LoVo (cell line): ENCODE data around the gene TMEM121.
A peak's percentile ranks its signal among the peaks of the same experiment; 100 is the strongest.

Source experiments
- DNase-seq: peaks from one replicate; pipeline ENCODE4 v3.0.0-alpha.2; 2016; ENCODE audit warnings: low spot score

The TMEM121 gene

DNA sequence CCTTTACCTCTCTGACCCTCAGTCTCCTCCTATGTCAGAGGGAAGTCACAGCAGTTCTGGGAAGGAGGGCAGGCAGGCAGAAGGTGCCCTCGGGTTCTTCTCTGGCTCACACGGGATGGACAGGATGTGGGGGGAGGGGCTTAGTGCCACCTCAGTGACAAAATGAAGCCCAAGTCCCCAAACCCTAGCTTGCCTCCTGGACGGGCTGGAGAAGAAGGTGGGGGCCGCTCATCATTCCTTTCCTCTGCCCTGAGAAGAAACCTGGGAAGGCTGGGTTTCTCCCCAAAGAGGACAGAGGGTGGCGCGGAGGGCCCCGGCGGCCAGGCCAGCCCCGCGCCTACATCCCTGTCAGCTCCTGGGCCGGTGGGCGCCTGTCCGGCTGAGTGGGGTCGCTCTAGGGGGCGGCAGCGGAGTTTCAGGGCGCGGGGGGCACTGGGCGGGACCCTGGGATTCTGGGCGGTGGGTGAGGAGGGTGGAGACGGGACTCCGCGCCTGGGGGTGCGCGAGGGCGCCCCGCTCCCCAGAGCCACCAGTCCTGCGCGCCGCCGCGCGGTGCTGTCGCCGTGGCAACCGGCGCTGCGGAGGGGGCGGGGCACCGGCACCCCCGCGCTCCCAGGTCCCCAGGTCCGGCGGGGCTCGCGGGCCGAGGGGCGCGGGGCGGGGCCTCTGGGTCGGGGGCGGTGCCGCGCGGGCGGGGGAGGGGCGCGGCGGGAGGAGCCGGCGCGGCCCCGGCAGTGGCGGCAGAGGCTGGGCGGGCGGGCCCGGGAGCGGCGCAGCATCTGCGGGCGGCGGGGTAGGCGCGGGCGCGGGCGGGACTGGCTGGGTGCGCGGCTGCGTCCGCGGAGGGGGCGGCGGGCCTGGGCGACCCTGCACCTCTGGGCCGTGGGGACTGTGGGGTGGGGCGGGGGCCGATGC lies at the start of gene TMEM121:
Gene TMEM121, plus strand, starts transcription at position 723 of the 915 bp plus-strand sequence. CDS start 2,252 bp downstream, outside the sequence.
- peak; percentile 30 for DNase-seq

DNA sequence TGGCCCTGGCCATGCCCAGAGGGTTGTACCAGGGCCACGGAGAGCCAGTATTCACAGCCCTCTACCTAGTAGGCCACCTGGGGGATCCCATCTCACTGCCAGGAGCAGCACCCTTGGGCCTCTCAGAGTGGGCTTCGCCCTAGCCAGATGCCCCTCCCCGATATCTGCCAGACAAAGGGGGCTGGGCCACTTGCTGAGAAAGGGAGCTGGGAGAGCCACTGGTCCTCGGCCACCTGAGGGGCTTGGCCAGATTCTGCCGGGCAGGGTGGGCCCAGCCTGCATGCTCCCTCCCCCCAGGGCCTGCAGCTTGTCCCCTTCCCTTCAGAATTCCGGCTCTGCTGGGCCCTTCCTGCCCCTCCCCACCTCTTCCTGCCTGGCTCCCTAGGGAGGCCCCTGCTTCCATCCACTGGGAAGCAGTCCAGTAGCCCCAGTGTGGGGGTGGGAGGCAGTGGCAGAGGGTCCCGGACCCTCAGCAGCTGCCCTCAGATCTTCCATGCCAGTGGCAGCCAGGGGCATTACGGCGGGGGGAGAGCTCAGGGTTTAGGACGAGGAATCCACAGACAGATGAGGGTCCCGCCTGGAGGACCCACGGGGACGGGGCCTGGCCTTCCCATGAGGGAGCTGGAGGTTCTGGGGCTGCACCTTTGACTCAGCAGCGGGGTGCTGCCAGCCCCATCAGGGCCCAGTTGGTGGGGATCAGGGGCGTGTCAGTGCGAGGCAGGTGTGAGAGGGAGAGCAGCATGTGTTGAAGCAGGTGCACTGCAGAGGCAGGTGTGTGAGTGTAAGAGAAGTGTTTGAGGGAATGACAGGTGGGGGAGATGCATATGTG lies 49.3 kb upstream of the TMEM121 start:
- no peak for DNase-seq

DNA sequence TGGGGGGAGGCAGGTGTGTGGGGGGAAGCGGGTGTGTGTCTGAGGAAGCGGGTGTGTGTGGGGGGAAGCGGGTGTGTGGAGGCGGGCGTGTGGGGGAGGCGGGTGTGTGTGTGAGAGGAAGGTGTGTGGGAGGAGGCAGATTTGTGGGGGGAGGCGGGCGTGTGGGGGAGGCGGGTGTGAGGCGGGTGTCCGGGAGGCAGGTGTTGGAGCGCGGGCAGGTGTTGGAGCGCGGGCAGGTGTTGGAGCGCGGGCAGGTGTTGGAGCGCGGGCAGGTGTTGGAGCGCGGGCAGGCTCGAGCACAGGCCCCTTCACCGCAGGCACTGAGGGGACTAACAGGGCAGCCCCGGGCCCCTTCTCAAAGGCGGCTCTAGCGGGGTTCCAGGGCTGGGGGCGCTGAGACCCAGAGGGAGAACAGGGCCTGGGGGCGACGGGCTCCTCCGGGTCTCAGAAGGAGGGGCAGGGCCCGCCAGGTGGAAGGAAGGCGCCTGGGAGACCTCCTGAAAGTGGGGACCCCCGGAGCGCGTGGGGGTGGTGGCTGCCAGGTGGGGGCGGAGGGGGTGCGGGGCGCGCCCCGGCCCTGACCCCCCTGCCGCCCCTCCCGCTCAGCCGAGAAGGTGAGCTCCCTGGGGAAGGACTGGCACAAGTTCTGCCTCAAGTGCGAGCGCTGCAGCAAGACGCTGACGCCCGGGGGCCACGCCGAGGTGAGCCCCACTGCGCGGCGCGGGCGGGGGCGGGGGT lies 48.6 kb upstream of the TMEM121 start:
- no peak for DNase-seq

DNA sequence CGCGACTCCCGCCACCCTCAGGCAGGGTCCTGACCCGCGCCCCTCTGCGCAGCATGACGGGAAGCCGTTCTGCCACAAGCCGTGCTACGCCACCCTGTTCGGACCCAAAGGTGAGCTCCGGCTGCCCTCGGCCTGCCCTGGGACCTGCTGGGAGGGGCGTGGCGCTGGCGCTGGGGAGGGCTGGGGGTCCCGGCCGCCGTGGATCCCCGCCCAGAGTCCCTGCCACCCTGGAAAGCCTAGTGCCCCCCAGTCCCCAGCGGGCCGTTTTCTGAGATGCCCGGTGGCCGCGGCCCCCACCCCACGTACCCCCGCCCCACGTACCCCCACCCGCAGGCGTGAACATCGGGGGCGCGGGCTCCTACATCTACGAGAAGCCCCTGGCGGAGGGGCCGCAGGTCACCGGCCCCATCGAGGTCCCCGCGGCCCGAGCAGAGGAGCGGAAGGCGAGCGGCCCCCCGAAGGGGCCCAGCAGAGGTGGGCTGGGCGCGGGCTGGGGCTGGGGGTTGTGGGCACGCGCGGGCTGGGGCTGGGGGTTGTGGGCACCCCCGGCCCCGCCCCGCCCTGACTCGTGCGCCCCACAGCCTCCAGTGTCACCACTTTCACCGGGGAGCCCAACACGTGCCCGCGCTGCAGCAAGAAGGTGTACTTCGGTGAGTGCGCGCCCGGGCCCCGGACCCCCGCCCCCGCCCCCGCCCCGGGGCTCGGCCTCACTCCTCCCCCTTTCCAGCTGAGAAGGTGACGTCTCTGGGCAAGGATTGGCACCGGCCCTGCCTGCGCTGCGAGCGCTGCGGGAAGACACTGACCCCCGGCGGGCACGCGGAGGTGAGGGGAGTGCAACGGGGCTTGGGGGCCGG lies 47.8 kb upstream of the TMEM121 start:
- no peak for DNase-seq

- no peak for DNase-seq
These were observed 46.8 kb upstream of the TMEM121 start for GRCh38 chr14:105479431-105480158.

DNA sequence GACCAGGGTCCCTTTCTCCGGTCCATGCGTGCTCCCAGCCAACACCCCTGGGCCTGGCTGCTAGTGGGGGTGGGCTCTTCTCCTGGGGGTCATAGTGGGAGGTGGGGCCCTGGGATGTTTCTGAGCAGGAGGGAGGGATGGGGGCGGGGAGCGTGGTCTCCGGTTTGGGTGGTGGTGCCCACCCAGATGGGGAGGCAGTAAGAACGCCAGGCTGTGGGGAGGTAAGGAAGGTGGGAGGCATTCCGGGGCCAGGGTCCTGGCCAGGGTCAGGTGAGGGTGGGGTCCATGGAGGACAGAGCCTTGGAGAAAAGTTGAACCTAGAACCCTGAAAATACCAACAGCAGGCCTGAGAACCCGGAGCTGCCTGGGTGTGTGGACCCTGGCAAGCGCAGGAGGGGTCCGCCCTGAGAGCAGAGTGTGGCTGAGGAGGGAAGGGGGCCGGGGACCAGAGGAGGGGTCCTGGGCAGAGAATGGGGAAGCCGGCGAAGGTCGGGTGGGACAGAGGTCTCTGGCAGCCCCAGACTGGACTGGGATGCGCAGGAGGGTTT lies 46.1 kb upstream of the TMEM121 start:
- DNase-seq, result no peak

DNA sequence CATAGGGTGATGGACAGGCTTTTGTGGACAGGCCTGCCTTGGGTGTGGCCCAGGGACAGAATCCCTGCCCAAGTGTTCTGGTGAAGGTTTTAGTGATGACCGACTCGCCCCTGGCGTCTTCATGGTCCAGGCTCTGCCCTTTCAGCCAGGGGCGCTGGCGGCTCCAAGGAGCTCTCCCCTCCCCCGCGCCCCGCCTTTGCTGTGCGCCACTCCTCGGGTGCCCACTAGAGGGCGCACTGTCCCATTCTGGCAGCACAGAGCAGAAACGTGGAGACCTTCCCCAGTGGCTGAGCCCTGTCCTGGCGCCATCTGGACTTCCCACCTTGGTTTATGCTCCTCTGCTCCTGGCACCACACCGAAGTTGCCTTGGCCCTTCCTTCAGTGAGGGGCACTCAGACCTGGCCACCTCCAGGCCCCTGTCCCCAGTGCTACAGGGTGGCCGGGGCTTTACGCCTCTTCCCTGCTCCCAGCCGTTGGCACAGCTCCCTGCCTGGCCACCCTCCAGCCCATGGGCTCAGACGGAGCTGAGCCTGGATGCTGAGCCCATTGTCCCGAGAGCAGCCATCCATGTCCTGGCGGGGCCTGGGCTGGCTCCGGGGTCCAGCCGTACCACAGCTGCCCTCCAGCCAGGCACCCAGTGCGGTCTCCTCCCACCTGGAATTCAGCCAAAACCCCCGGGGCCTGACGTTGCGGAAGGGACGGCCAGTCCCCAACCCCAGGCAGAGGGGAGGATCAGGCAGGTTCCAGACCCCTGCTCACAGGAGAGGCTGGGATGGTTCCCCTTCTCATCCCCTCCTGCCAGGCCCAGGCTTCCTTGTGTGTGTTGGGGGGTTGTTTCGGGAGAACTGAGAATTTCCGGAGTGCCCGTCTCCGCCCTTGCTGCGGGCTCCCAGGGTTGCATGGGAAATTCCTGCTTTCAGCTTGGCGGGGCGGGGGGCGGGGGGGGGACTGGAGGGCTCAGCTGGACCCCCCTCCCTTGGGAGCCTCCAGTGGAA lies 45.3 kb upstream of the TMEM121 start:
- peak; percentile 87 for DNase-seq

DNA sequence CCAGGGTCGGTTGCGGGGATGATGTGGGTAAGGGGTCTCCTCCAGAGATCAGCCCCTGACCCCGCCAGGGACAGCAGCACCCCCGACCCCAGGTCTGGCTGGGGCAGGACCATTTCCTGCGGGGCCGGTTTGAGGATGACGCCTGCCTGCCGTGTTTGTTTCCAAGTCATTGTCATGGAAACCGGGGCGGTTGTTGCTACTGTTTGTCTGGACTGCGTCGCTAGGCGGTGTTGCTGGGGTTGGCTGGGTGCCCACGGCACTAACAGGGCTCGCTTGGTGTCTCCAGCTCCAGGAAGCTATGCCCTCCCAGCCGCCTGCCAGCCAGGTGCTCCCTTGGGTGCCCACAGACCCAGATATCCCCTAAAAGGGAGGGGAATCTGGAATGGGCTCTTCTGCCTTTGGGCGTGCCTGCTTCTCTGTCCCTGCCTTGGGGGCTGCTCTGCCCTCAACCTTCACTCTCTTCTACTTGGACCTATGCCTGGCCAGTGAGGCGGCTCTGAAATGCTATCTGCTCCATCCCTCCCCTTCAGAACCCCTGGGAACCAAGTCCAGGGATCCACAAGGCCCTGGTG lies 44.4 kb upstream of the TMEM121 start:
- peak; percentile 92 for DNase-seq

- DNase-seq, result no peak
These were observed 43.8 kb upstream of the TMEM121 start for GRCh38 chr14:105482486-105483110.

- no peak for DNase-seq
These were observed 42.9 kb upstream of the TMEM121 start for GRCh38 chr14:105483300-105484068.

GRCh38 chr14:105484069-105484996 lies 42.0 kb upstream of the TMEM121 start:
- no peak for DNase-seq

DNA sequence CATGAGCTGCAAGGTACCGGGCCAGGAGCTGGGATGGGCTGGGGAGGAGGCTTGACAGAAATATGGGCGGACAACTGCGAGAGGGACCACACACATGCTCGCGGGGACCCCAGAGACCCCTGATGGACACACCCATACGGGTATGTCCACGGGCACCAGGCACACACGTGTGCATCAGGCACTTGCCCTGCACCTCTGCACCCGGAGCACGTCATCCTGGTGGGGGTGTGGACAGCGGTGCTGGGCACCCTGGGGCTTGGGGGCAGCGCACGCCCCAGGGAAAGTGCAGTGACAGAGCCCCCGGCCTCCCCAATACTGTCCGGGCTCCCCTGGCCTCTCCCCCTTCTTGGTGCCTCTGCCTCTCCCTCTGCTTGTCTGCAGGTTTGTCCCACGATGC lies 41.4 kb upstream of the TMEM121 start:
- DNase-seq, result no peak

DNA sequence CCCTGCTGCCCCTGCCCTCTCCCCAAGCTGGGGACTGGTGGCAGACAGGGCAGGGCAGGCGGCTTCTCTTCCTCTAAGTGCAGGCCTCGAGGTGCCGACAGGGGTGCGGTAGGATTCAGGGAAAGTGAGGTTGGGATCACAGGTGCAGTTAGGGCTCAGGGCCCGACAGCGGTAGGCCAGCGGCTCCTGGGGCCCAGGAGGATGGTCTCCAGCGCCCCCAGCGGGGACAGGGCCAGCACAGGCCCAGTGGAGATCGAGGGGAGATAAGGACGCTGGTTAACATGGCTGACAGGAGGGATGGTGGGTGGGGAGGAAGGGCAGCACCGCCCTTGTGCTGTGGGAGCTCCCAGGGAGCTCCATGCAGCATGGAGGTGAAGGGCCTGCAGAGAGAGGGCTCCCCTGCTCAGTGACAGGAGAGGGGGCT lies 40.6 kb upstream of the TMEM121 start:
- DNase-seq, result no peak

- DNase-seq, result no peak
These were observed 40.0 kb upstream of the TMEM121 start, which contains the start of gene CRIP1 for GRCh38 chr14:105486163-105486973. Gene CRIP1 (plus strand): TSS chr14:105486886. CDS start chr14:105487260, 374 bp downstream.

DNA sequence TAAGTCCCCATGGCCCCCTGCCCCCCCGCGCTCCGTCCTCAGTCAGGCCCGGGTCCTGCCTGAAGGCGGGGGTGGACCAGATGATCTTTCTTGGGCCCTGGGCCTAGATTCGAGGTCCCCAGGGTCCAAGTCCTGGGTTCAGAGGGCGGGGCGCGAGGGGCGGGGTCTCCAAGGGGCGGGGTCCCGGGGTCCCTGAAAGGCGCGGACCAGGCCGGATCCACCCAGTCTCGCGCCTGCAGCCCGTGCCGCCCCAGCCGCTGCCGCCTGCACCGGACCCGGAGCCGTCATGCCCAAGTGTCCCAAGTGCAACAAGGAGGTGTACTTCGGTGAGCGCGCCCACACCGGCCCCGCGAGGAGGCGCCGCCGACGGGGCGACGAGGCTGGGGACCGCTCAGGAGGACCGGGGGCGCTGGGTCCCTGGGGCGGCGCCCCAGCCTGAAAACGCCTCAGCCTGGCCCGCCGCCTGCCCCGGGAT lies 39.4 kb upstream of the TMEM121 start:
- no peak for DNase-seq
